ENCODE data around the gene TUBB. TPM values are rescaled to one million over a fixed set of nuclear protein-coding genes. Genes with fewer than 3 reads are reported as not detected.
"Not testable (repeated sequence)": the region's sequence is repeated elsewhere in the genome, so short reads cannot be mapped to it uniquely, and the experiment has no call there.

Gene TUBB
- total RNA-seq, 4 donors from 2014 or later = 184 to 351 (median 236) TPM

DNA sequence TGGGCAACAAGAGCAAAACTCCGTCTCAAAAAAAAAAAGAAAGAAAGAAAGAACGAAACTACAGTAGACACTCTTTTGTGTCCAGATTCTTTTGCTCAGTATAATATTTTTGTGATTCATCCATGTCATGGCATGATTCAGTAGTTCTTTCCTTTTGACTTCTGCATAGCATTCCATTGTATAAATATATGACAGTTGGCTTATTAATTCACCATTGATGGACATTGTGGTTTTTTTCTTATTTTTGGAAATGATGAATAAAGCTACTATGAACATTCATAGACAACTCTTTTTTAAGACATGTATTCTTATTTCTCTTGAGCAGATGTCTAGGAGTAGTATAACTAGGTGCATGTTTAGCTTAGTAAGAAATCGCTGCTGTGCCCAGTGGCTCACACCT lies 34.5 kb downstream of the TUBB start:
- TF ChIP-seq POLR2A (IDR thresholded peaks at IDR 0.05) (no peak), EP300 (IDR thresholded peaks at IDR 0.05) (no peak)
- Histone ChIP-seq H3K36me3 (no peaks in the 10 kb centered on the region), H3K27ac (peak overlapping the region in 1 of 4 donors; percentile 88), H3K27me3 (no peaks in the 10 kb centered on the region), H3K9me3 (no peaks in the 10 kb centered on the region), H3K4me3 (no peak overlapping the region), H3K4me1 (peaks cover 0 to 34% (median 8%) of the 10 kb centered on the region in 3 donors)
- WGBS, 2 donors (ENCODE audit: low coverage in 1 of 2) = 60 to 68% methylated on average over 2 of the region's 3 CpGs
- ATAC-seq = no peak

DNA sequence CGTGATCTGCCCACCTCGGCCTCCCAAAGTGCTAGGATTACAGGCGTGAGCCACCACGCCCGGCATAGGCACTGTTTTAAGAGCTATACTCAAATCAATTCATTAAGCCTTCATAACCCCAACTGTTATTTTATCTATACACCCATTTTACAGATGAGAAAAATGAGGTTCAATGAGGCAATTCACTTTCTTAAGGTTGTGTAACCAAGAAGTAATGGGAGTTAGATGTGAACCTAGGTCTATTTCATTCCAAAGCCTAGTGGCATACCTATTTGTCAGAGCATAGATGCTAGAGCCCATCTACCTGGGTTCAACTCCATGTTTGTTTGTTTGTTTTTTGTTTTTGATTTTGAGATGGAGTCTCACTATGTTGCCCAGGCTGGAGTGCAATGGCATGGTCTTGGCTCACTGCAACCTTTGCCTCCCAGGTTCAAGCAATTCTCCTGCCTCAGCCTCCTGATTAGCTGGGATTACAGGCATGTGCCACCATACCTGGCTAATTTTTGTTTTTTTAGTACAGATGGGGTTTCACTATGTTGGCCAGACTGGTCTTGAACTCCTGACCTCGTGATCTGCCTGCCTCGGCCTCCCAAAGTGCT lies 36.4 kb downstream of the TUBB start:
- not testable (repeated sequence) for H3K27ac ChIP-seq

DNA sequence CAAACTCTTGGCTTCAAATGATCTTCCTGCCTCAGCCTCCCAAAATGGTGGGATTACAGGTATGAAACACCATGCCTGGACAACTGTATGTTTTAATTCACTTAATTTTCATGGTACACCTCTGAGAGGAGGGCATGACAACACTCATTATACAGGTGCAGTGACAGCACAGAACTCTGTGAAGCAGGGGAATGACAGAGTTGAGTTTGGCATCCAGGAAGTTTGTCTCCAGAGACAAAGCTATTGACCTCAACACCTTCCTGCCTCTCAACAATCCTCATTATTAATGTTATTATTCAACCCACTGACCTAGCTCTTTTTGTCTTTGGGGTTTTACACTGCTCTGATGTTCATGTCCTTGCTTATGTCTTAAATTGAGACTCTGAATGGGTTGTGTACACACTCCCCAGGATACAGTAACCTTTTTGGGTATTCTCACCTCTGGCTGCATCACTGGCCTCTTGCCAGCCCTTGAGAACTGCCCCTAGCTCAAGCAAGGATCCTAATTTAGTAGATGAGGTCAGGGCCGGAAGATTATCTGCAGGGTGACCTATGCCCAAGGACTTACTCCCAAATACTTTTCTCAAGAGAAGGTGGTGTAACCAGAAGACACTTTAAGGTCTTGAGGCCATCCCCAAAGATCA lies 37.2 kb downstream of the TUBB start:
- Histone ChIP-seq H3K9me3 (no peaks in the 10 kb centered on the region), H3K4me3 (no peak overlapping the region), H3K4me1 (peaks cover 0 to 35% (median 2%) of the 10 kb centered on the region in 3 donors), H3K36me3 (no peaks in the 10 kb centered on the region), H3K27me3 (no peaks in the 10 kb centered on the region), H3K27ac (no peak overlapping the region)
- no peak for TF ChIP-seq POLR2AphosphoS5 (IDR thresholded peaks at IDR 0.05)
- no peak for TF ChIP-seq EP300 (IDR thresholded peaks at IDR 0.05)
- no peak for TF ChIP-seq POLR2A (IDR thresholded peaks at IDR 0.05)
- TF ChIP-seq, protein P1, sequence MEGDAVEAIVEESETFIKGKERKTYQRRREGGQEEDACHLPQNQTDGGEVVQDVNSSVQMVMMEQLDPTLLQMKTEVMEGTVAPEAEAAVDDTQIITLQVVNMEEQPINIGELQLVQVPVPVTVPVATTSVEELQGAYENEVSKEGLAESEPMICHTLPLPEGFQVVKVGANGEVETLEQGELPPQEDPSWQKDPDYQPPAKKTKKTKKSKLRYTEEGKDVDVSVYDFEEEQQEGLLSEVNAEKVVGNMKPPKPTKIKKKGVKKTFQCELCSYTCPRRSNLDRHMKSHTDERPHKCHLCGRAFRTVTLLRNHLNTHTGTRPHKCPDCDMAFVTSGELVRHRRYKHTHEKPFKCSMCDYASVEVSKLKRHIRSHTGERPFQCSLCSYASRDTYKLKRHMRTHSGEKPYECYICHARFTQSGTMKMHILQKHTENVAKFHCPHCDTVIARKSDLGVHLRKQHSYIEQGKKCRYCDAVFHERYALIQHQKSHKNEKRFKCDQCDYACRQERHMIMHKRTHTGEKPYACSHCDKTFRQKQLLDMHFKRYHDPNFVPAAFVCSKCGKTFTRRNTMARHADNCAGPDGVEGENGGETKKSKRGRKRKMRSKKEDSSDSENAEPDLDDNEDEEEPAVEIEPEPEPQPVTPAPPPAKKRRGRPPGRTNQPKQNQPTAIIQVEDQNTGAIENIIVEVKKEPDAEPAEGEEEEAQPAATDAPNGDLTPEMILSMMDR (IDR thresholded peaks at IDR 0.05) = no peak
- 100% methylated on average over 1 of the region's 1 CpG; no CpG with 5 or more reads in 1 of the 2 donors for WGBS, 2 donors (ENCODE audit: low coverage in 1 of 2)
- no peak for ATAC-seq

More for the DNA sequence above, 36.4 kb downstream of the TUBB start:
- peaks cover 0 to 44% (median 6%) of the 10 kb centered on the region in 3 donors for H3K4me1 ChIP-seq
- 92 to 100% methylated on average over 5 to 7 of the region's 7 CpGs for WGBS, 2 donors (ENCODE audit: low coverage in 1 of 2)
- not testable (repeated sequence) for H3K4me3 ChIP-seq, ATAC-seq, H3K9me3 ChIP-seq, H3K36me3 ChIP-seq, H3K27me3 ChIP-seq

DNA sequence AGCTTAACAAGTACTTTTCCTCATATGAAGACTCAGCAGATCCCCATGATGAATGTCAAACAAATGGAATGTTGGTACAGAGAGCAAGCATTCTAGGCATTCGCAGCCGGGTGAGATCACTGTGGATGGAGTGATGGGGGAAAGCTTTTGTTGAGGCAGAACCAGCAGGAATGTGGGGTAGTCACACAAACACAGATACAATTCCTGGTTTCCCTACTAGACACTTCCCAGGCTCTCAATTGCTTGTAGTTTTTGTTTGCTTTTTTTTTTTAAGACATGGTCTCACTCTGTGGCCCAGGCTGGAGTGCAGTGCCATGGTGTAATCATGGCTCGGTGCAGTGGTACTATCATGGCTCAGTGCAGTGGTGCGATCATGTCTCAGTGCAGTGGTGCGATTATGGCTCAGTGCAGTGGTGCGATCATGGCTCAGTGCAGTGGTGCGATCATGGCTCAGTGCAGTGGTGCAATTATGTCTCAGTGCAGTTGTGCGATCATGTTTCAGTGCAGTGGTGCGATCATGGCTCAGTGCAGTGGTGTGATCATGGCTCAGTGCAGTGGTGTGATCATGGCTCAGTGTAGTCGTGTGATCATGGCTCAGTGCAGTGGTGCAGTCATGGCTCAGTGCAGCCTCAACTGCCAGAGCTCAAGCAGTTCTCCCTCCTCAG lies 39.6 kb downstream of the TUBB start:
- H3K9me3 ChIP-seq = no peaks in the 10 kb centered on the region
- H3K27ac ChIP-seq = peak overlapping the region in 3 of 4 donors; percentile 11 to 60 (median 58)
- peak; percentile 37 for ATAC-seq
- WGBS, 2 donors (ENCODE audit: low coverage in 1 of 2) = 72 to 77% methylated on average over 6 to 7 of the region's 10 CpGs
- H3K4me3 ChIP-seq = no peak overlapping the region
- TF ChIP-seq, protein P1 (IDR thresholded peaks at IDR 0.05) = no peak
- TF ChIP-seq EP300 (IDR thresholded peaks at IDR 0.05) (no peak), POLR2A (IDR thresholded peaks at IDR 0.05) (no peak), POLR2AphosphoS5 (IDR thresholded peaks at IDR 0.05) (peak; percentile 34)
- H3K4me1 ChIP-seq = peaks cover 0 to 38% (median 8%) of the 10 kb centered on the region in 3 donors
- H3K27me3 ChIP-seq = no peaks in the 10 kb centered on the region
- no peaks in the 10 kb centered on the region for H3K36me3 ChIP-seq

DNA sequence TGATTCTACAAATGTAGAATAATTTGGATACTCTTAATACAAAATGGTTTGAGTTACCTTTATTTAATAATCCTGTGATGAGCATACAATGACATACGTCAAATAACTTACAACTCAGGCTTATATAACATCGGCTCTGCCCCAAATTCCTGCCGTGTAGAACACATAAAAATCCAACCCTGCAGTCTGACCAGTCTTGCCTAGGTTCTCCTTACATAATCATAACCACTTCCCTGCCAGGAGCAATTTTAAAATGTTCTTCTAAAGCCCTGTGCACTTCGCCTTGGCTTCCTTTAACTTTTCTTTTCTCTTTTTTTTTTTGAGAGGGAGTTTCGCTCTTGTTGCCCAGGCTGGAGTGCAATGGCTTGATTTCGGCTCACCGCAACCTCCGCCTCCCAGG lies 40.4 kb downstream of the TUBB start:
- no peaks in the 10 kb centered on the region for H3K9me3 ChIP-seq
- no peak for ATAC-seq
- peak overlapping the region in 2 of 4 donors; percentile 11 to 60 for H3K27ac ChIP-seq
- H3K36me3 ChIP-seq = no peaks in the 10 kb centered on the region
- no peaks in the 10 kb centered on the region for H3K27me3 ChIP-seq
- H3K4me1 ChIP-seq = peaks cover 0 to 40% (median 8%) of the 10 kb centered on the region in 3 donors
- 57 to 87% methylated on average over 5 to 7 of the region's 8 CpGs for WGBS, 2 donors (ENCODE audit: low coverage in 1 of 2)
- TF ChIP-seq, protein P1 (IDR thresholded peaks at IDR 0.05) = no peak
- TF ChIP-seq POLR2AphosphoS5 (IDR thresholded peaks at IDR 0.05) = no peak
- TF ChIP-seq EP300 (IDR thresholded peaks at IDR 0.05) = no peak
- TF ChIP-seq POLR2A (IDR thresholded peaks at IDR 0.05) = no peak
- no peak overlapping the region for H3K4me3 ChIP-seq
